ENCODE results near the gene PTPRN2.

The PTPRN2 gene

DNA sequence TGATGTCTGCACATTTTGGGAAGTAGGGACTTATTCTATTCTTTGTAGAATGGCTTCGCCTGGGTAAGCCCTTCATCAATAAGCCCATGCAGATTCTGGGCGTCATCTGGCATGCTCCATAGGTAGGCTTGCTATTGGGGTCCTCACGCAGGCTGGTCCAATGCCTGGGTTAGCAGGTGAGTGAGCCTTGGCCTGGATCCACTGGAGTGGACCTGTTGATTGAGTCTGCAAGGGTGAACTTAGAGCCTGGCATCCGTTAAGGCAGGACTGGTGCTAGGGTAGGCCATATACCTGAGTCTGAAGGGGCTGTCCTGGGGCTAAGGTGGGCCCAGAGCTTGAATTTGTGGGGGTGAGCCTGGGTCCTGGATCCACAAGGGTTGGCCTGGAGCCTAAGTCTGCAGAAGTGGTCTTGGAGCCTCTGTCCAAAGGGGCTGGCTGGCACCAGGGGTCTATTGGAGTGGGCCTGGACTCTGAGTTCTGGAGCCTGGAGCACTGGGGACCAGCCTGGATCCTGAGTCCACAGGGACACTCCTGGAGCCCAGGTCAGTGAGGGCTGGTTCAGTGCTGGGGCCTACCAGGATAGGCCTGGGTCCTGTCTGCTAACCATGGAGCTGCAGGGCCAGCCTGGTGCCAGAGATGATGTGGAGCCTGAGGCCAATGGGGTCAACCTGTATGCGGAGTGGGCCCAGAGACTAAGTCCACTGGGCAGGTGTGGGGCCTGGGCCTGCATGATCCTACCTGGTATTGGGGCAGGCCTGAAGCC is 297.7 kb downstream of the PTPRN2 start:
- Histone ChIP-seq H3K4me1 (ENCODE audit: control insufficient read depth in 2 of 2, insufficient read depth in 1 of 2, low read depth in 1 of 2, low read length in 2 of 2) (peaks cover 0 to 2% of the 10 kb centered on the region in 2 donors), H3K27me3 (ENCODE audit: control insufficient read depth in 3 of 3, insufficient read depth in 3 of 3, low read depth in 1 of 3, low read length in 3 of 3) (no peaks in the 10 kb centered on the region), H2AFZ (ENCODE audit: low read length) (no peak overlapping the region), H4K91ac (ENCODE audit: low read depth, low read length, poor library complexity) (no peak overlapping the region), H3K4me3 (ENCODE audit: low read length in 2 of 2) (peak overlapping the region in 1 of 2 donors; percentile 56), H3K23ac (ENCODE audit: low read depth, low read length, poor library complexity) (no peak overlapping the region), H2AK5ac (ENCODE audit: low read depth, low read length) (no peak overlapping the region), H3K9ac (ENCODE audit: low read depth, low read length, poor library complexity) (no peak overlapping the region), H2BK5ac (ENCODE audit: low read length) (no peak overlapping the region), H2BK15ac (ENCODE audit: low read length) (no peak overlapping the region), H2BK120ac (ENCODE audit: low read depth, low read length) (no peak overlapping the region), H4K8ac (ENCODE audit: low read depth, low read length) (no peak overlapping the region), H3K27ac (replicated peaks; ENCODE audit: low read length) (no peak overlapping the region), H3K4me2 (ENCODE audit: insufficient read depth, low read length, poor library complexity, severe bottlenecking) (no peak overlapping the region), H3K14ac (ENCODE audit: low read length) (no peak overlapping the region), H3K9me3 (replicated peaks in 1 of 2; ENCODE audit: control insufficient read depth in 2 of 2, insufficient read depth in 1 of 2, low read depth in 1 of 2, low read length in 2 of 2) (peaks cover 0 to 24% of the 10 kb centered on the region in 2 donors), H3K36me3 (replicated peaks in 1 of 2; ENCODE audit: control insufficient read depth in 2 of 2, insufficient read depth in 2 of 2, low read length in 2 of 2) (peaks cover 0 to 1% of the 10 kb centered on the region in 2 donors), H2BK12ac (ENCODE audit: low read length) (no peak overlapping the region), H3K79me1 (ENCODE audit: low read depth, low read length) (no peaks in the 10 kb centered on the region), H3K4ac (ENCODE audit: low read length) (no peak overlapping the region), H3K18ac (ENCODE audit: low read length) (peak overlapping the region; percentile 33)
- WGBS, 2 donors (ENCODE audit: extremely low coverage in 2 of 2, insufficient read length in 2 of 2, insufficient replicate concordance in 1 of 2), result no CpG with 5 or more reads among the region's 5 CpGs
- no peak for DNase-seq (ENCODE audit: low spot score)

DNA sequence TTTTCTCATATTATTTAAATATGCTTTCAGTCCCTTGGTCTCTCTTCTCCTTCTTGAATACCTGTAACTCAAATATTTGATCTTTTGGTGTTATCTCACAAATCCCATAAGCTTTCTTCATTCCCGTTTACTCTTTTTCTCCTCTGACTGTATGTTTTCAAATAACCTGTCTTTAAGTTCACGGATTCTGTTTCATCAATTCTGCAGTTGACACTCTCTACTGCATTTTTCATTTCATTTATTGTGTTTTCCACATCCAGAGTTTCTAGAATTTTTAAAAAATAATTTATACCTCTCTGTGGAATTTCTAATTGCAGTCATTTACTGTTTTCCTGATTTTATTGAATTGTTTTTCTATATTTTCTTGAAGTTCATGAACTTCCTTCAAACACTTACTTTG is 298.4 kb downstream of the PTPRN2 start:
- WGBS, 2 donors (ENCODE audit: extremely low coverage in 2 of 2, insufficient read length in 2 of 2, insufficient replicate concordance in 1 of 2), result no CpG with 5 or more reads among the region's 2 CpGs
- no peak overlapping the region for H3K18ac ChIP-seq (ENCODE audit: low read length)
- H2BK12ac ChIP-seq (ENCODE audit: low read length), result no peak overlapping the region
- H2BK120ac ChIP-seq (ENCODE audit: low read depth, low read length), result no peak overlapping the region
- peaks cover 0 to 2% of the 10 kb centered on the region in 2 donors for H3K4me1 ChIP-seq (ENCODE audit: control insufficient read depth in 2 of 2, insufficient read depth in 1 of 2, low read depth in 1 of 2, low read length in 2 of 2)
- H3K9me3 ChIP-seq (replicated peaks in 1 of 2; ENCODE audit: control insufficient read depth in 2 of 2, insufficient read depth in 1 of 2, low read depth in 1 of 2, low read length in 2 of 2), result peaks cover 0 to 21% of the 10 kb centered on the region in 2 donors
- no peaks in the 10 kb centered on the region for H3K27me3 ChIP-seq (ENCODE audit: control insufficient read depth in 3 of 3, insufficient read depth in 3 of 3, low read depth in 1 of 3, low read length in 3 of 3)
- peaks cover 0 to 1% of the 10 kb centered on the region in 2 donors for H3K36me3 ChIP-seq (replicated peaks in 1 of 2; ENCODE audit: control insufficient read depth in 2 of 2, insufficient read depth in 2 of 2, low read length in 2 of 2)
- H3K27ac ChIP-seq (replicated peaks; ENCODE audit: low read length), result no peak overlapping the region
- no peak overlapping the region for H3K4me3 ChIP-seq (ENCODE audit: low read length in 2 of 2)
- no peak for DNase-seq (ENCODE audit: low spot score)
- no peaks in the 10 kb centered on the region for H3K79me1 ChIP-seq (ENCODE audit: low read depth, low read length)
- no peak overlapping the region for H3K9ac ChIP-seq (ENCODE audit: low read depth, low read length, poor library complexity)
- H2BK5ac ChIP-seq (ENCODE audit: low read length), result no peak overlapping the region
- H3K4ac ChIP-seq (ENCODE audit: low read length), result no peak overlapping the region
- no peak overlapping the region for H4K91ac ChIP-seq (ENCODE audit: low read depth, low read length, poor library complexity)
- H2AFZ ChIP-seq (ENCODE audit: low read length), result no peak overlapping the region
- H4K8ac ChIP-seq (ENCODE audit: low read depth, low read length), result no peak overlapping the region
- no peak overlapping the region for H3K23ac ChIP-seq (ENCODE audit: low read depth, low read length, poor library complexity)
- no peak overlapping the region for H2BK15ac ChIP-seq (ENCODE audit: low read length)
- no peak overlapping the region for H3K14ac ChIP-seq (ENCODE audit: low read length)
- H3K4me2 ChIP-seq (ENCODE audit: insufficient read depth, low read length, poor library complexity, severe bottlenecking), result no peak overlapping the region
- no peak overlapping the region for H2AK5ac ChIP-seq (ENCODE audit: low read depth, low read length)

DNA sequence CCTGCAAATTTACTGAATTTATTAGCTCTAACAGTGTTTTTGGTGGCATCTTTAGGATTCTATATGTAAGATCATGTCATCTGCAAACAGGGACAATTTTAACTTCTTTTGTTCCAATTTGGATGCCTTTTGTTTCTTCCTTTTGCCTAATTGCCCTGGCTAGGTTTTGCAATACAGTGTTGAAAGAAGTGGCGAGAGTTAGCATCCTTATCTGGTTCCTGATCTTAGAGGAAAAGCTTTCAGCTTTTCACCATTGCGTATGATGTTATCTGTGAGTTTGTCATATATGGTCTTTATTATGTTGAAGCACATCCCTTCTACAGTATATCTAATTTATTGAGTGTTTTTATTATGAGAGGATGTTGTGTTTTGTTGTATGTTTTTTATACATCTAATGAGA is 301.4 kb downstream of the PTPRN2 start:
- no peak overlapping the region for H2BK12ac ChIP-seq (ENCODE audit: low read length)
- no peaks in the 10 kb centered on the region for H3K79me1 ChIP-seq (ENCODE audit: low read depth, low read length)
- H3K4me2 ChIP-seq (ENCODE audit: insufficient read depth, low read length, poor library complexity, severe bottlenecking), result no peak overlapping the region
- H2AK5ac ChIP-seq (ENCODE audit: low read depth, low read length), result no peak overlapping the region
- no peaks in the 10 kb centered on the region for H3K4me1 ChIP-seq (ENCODE audit: control insufficient read depth in 2 of 2, insufficient read depth in 1 of 2, low read depth in 1 of 2, low read length in 2 of 2)
- H3K4me3 ChIP-seq (ENCODE audit: low read length in 2 of 2), result no peak overlapping the region
- DNase-seq (ENCODE audit: low spot score), result no peak
- H2BK120ac ChIP-seq (ENCODE audit: low read depth, low read length), result no peak overlapping the region
- H3K18ac ChIP-seq (ENCODE audit: low read length), result no peak overlapping the region
- H3K36me3 ChIP-seq (replicated peaks in 1 of 2; ENCODE audit: control insufficient read depth in 2 of 2, insufficient read depth in 2 of 2, low read length in 2 of 2), result no peaks in the 10 kb centered on the region
- no peak overlapping the region for H3K9ac ChIP-seq (ENCODE audit: low read depth, low read length, poor library complexity)
- no peak overlapping the region for H2BK5ac ChIP-seq (ENCODE audit: low read length)
- peaks cover 0 to 23% of the 10 kb centered on the region in 2 donors for H3K9me3 ChIP-seq (replicated peaks in 1 of 2; ENCODE audit: control insufficient read depth in 2 of 2, insufficient read depth in 1 of 2, low read depth in 1 of 2, low read length in 2 of 2)
- no peak overlapping the region for H3K14ac ChIP-seq (ENCODE audit: low read length)
- no peak overlapping the region for H3K4ac ChIP-seq (ENCODE audit: low read length)
- peaks cover 0 to 5% (median 0%) of the 10 kb centered on the region in 3 experiments for H3K27me3 ChIP-seq (ENCODE audit: control insufficient read depth in 3 of 3, insufficient read depth in 3 of 3, low read depth in 1 of 3, low read length in 3 of 3)
- no CpG with 5 or more reads among the region's 2 CpGs for WGBS, 2 donors (ENCODE audit: extremely low coverage in 2 of 2, insufficient read length in 2 of 2, insufficient replicate concordance in 1 of 2)
- H3K27ac ChIP-seq (replicated peaks; ENCODE audit: low read length), result no peak overlapping the region
- H2BK15ac ChIP-seq (ENCODE audit: low read length), result no peak overlapping the region
- no peak overlapping the region for H4K8ac ChIP-seq (ENCODE audit: low read depth, low read length)
- H2AFZ ChIP-seq (ENCODE audit: low read length), result no peak overlapping the region
- no peak overlapping the region for H4K91ac ChIP-seq (ENCODE audit: low read depth, low read length, poor library complexity)
- H3K23ac ChIP-seq (ENCODE audit: low read depth, low read length, poor library complexity), result no peak overlapping the region

DNA sequence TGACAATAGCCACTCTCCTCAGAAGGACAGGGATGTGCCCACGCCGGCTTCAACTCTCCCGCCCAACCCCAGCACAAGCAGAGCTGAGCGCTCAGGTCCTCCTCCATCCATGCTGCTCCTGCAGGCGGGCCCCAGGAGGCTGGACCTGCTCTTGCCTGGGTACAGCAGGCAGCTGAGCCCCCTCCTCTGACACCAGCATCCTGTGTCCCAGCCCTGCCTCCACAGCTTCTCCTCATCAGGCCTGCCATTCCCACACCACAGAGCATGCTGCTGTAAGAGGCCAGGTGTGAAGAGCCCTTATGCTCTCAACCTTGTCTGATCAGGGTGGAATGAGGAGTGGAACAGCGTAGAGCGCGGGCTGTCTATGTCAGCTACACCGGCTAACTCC is 302.2 kb downstream of the PTPRN2 start:
- H3K27ac ChIP-seq (replicated peaks; ENCODE audit: low read length), result no peak overlapping the region
- H2AK5ac ChIP-seq (ENCODE audit: low read depth, low read length), result no peak overlapping the region
- no peak overlapping the region for H3K9ac ChIP-seq (ENCODE audit: low read depth, low read length, poor library complexity)
- no peak overlapping the region for H3K18ac ChIP-seq (ENCODE audit: low read length)
- no peak overlapping the region for H2BK120ac ChIP-seq (ENCODE audit: low read depth, low read length)
- H2BK12ac ChIP-seq (ENCODE audit: low read length), result no peak overlapping the region
- no CpG with 5 or more reads among the region's 9 CpGs for WGBS, 2 donors (ENCODE audit: extremely low coverage in 2 of 2, insufficient read length in 2 of 2, insufficient replicate concordance in 1 of 2)
- no peak overlapping the region for H3K23ac ChIP-seq (ENCODE audit: low read depth, low read length, poor library complexity)
- H4K91ac ChIP-seq (ENCODE audit: low read depth, low read length, poor library complexity), result no peak overlapping the region
- DNase-seq (ENCODE audit: low spot score), result no peak
- peaks cover 0 to 19% of the 10 kb centered on the region in 2 donors for H3K9me3 ChIP-seq (replicated peaks in 1 of 2; ENCODE audit: control insufficient read depth in 2 of 2, insufficient read depth in 1 of 2, low read depth in 1 of 2, low read length in 2 of 2)
- H4K8ac ChIP-seq (ENCODE audit: low read depth, low read length), result no peak overlapping the region
- H3K4me2 ChIP-seq (ENCODE audit: insufficient read depth, low read length, poor library complexity, severe bottlenecking), result no peak overlapping the region
- H3K27me3 ChIP-seq (ENCODE audit: control insufficient read depth in 3 of 3, insufficient read depth in 3 of 3, low read depth in 1 of 3, low read length in 3 of 3), result peaks cover 0 to 5% (median 0%) of the 10 kb centered on the region in 3 experiments
- no peak overlapping the region for H2AFZ ChIP-seq (ENCODE audit: low read length)
- H3K4me1 ChIP-seq (ENCODE audit: control insufficient read depth in 2 of 2, insufficient read depth in 1 of 2, low read depth in 1 of 2, low read length in 2 of 2), result no peaks in the 10 kb centered on the region
- H3K14ac ChIP-seq (ENCODE audit: low read length), result no peak overlapping the region
- H3K36me3 ChIP-seq (replicated peaks in 1 of 2; ENCODE audit: control insufficient read depth in 2 of 2, insufficient read depth in 2 of 2, low read length in 2 of 2), result no peaks in the 10 kb centered on the region
- H2BK5ac ChIP-seq (ENCODE audit: low read length), result no peak overlapping the region
- no peak overlapping the region for H2BK15ac ChIP-seq (ENCODE audit: low read length)
- no peak overlapping the region for H3K4me3 ChIP-seq (ENCODE audit: low read length in 2 of 2)
- H3K79me1 ChIP-seq (ENCODE audit: low read depth, low read length), result no peaks in the 10 kb centered on the region
- no peak overlapping the region for H3K4ac ChIP-seq (ENCODE audit: low read length)
